Spinal cord (tissue), 10 donors: ENCODE measurements around the gene ESPNL. TPM values are rescaled to one million over a fixed set of nuclear protein-coding genes. Genes with fewer than 3 reads are reported as not detected.
"Not testable (repeated sequence)": the region's sequence is repeated elsewhere in the genome, so short reads cannot be mapped to it uniquely, and the experiment has no call there.

Experiments
- DNase-seq, 6 donors: peaks; one replicate each; pipeline versions ENCODE4 v3.0.0 to v3.0.0-alpha.2; 2013 to 2015; ENCODE audit warnings: low spot score in 6 of 6, low read depth in 4 of 6
- H3K27ac ChIP-seq: one replicate; pipeline ENCODE4 v1.5.1; 2013; ENCODE audit warnings: low read depth, low read length, control low read depth
- H3K27me3 ChIP-seq: one replicate; pipeline ENCODE4 v1.6.1; 2013; ENCODE audit warnings: low read length; ENCODE audit not compliant: control insufficient read depth, insufficient read depth
- H3K36me3 ChIP-seq: one replicate; pipeline ENCODE4 v1.6.1; 2013; ENCODE audit warnings: low read length; ENCODE audit not compliant: control insufficient read depth, insufficient read depth
- H3K4me1 ChIP-seq: one replicate; pipeline ENCODE4 v1.6.1; 2013; ENCODE audit warnings: low read length; ENCODE audit not compliant: control insufficient read depth, insufficient read depth
- H3K4me3 ChIP-seq: one replicate; pipeline ENCODE4 v1.5.1; 2013; ENCODE audit warnings: low read depth, low read length, control low read depth
- H3K9me3 ChIP-seq: one replicate; pipeline ENCODE4 v1.6.1; 2013; ENCODE audit warnings: low read length; ENCODE audit not compliant: control insufficient read depth, insufficient read depth
- WGBS: methylation state at CpG from one replicate; pipeline ENCODE4 v1.1.5; 2013; ENCODE audit warnings: missing lambda C conversion rate; ENCODE audit not compliant: insufficient coverage; 5-methylcytosine and 5-hydroxymethylcytosine counted together
- polyA plus RNA-seq, 2 donors: library from polyadenylated mRNA; unstranded; fragments of 120-200 nt; gene quantifications; one replicate each; pipeline ENCODE4 v1.2.1, GENCODE V29; 2013; ENCODE audit not compliant: insufficient read length in 2 of 2
- total RNA-seq, 2 donors: library from RNA; depleted of rRNA in 1 of 2; stranded (reverse); fragments of 120-200 nt in 1 of 2; fragments of >200 nt in 1 of 2; gene quantifications; one replicate each; pipeline versions ENCODE4 v1.2.3 to v1.2.4, GENCODE V29; 2013 to 2014
- donor health status: healthy.

The ESPNL gene
- total and polyA plus RNA-seq, 4 donors = 0.43 to 4.3 (median 0.70) TPM

GRCh38 chr2:238114331-238114841, 14.2 kb downstream of the ESPNL start:
- Histone ChIP-seq H3K9me3 (no peaks in the 10 kb centered on the region), H3K4me3 (no peak overlapping the region), H3K4me1 (no peaks in the 10 kb centered on the region), H3K27me3 (peaks cover 2% of the 10 kb centered on the region), H3K36me3 (no peaks in the 10 kb centered on the region), H3K27ac (no peak overlapping the region)
- 85% methylated on average over 12 of the region's 16 CpGs for WGBS
- DNase-seq = no peak

- DNase-seq = no peak
- H3K4me1 ChIP-seq = peaks cover 3% of the 10 kb centered on the region
- peaks cover 2% of the 10 kb centered on the region for H3K27me3 ChIP-seq
- no peak overlapping the region for H3K4me3 ChIP-seq
- no peaks in the 10 kb centered on the region for H3K9me3 ChIP-seq
- no peaks in the 10 kb centered on the region for H3K36me3 ChIP-seq
- WGBS = 88% methylated on average over 26 of the region's 32 CpGs
- no peak overlapping the region for H3K27ac ChIP-seq
These were observed 14.9 kb downstream of the ESPNL start for GRCh38 chr2:238114851-238115660.

- 97% methylated on average over 10 of the region's 12 CpGs for WGBS
- H3K4me3 ChIP-seq = not testable (repeated sequence)
These were observed 15.6 kb downstream of the ESPNL start for GRCh38 chr2:238115709-238116108.

GRCh38 chr2:238116298-238117198, 16.4 kb downstream of the ESPNL start:
- 92% methylated on average over 21 of the region's 21 CpGs for WGBS
- DNase-seq = no peak
- Histone ChIP-seq H3K4me1 (peaks cover 14% of the 10 kb centered on the region), H3K27me3 (peaks cover 4% of the 10 kb centered on the region), H3K27ac (no peak overlapping the region), H3K9me3 (no peaks in the 10 kb centered on the region), H3K36me3 (no peaks in the 10 kb centered on the region), H3K4me3 (no peak overlapping the region)

More at GRCh38 chr2:238115709-238116108, 15.6 kb downstream of the ESPNL start:
- not testable (repeated sequence) for H3K36me3 ChIP-seq, H3K27ac ChIP-seq, H3K4me1 ChIP-seq, H3K9me3 ChIP-seq, H3K27me3 ChIP-seq, DNase-seq

- WGBS = 90% methylated on average over 9 of the region's 11 CpGs
- no peak overlapping the region for H3K4me3 ChIP-seq
These were observed 17.3 kb downstream of the ESPNL start for GRCh38 chr2:238117199-238118154.

GRCh38 chr2:238119756-238120462, 19.8 kb downstream of the ESPNL start:
- 75% methylated on average over 15 of the region's 15 CpGs for WGBS
- Histone ChIP-seq H3K4me1 (peaks cover 14% of the 10 kb centered on the region), H3K4me3 (no peak overlapping the region), H3K27me3 (peaks cover 4% of the 10 kb centered on the region), H3K36me3 (no peaks in the 10 kb centered on the region), H3K27ac (no peak overlapping the region), H3K9me3 (no peaks in the 10 kb centered on the region)
- no peak for DNase-seq

More at GRCh38 chr2:238117199-238118154, 17.3 kb downstream of the ESPNL start:
- Histone ChIP-seq H3K9me3 (no peaks in the 10 kb centered on the region), H3K27me3 (peaks cover 4% of the 10 kb centered on the region), H3K36me3 (no peaks in the 10 kb centered on the region), H3K4me1 (peaks cover 14% of the 10 kb centered on the region), H3K27ac (no peak overlapping the region)
- no peak for DNase-seq

GRCh38 chr2:238120463-238121298, 20.5 kb downstream of the ESPNL start:
- DNase-seq = peak in 2 of 6 donors; percentile 32 to 33
- Histone ChIP-seq H3K9me3 (no peaks in the 10 kb centered on the region), H3K4me1 (peaks cover 14% of the 10 kb centered on the region), H3K27me3 (peaks cover 4% of the 10 kb centered on the region), H3K27ac (no peak overlapping the region), H3K4me3 (no peak overlapping the region), H3K36me3 (no peaks in the 10 kb centered on the region)
- WGBS = 27% methylated on average over 28 of the region's 30 CpGs
